GM12801 (cell line): ENCODE results near the gene KIFC3.

Source experiments
- TF ChIP-seq, protein P1 (sequence below): IDR thresholded peaks from one replicate; pipeline ENCODE4 v1.5.1; 2011; ENCODE audit warnings: control low read depth; ENCODE audit not compliant: insufficient read length; ENCODE audit errors: extremely low read depth

KIFC3 gene

DNA sequence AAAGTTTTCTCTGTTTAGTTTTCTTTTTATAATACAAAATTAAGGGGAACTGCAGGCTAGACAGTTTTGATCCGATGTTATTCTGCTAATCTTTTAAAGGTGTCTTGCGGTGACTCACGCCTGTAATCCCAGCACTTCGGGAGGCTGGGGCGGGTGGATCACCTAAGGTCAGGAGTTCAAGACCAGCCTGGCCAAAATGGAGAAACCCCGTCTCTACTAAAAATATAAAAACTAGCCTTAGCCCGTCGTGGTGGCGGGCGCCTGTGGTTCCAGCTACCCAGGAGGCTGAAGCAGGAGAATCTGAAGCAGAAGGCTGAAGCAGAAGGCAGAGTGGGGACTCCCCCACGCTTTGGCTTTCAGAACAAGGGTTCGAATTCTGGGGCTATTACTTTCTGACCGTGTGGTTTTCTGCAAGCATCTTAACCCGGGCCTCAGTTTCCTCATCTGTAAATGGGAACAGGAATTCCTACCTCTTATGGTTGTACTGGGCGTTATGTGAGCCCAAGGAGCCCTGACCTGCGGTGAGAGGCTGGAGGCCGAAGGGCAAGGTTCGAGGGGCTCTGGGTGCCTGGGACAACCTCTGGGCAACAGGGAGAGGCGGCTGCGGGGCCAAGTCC is 67.9 kb downstream of the KIFC3 start:
- TF ChIP-seq, protein P1, sequence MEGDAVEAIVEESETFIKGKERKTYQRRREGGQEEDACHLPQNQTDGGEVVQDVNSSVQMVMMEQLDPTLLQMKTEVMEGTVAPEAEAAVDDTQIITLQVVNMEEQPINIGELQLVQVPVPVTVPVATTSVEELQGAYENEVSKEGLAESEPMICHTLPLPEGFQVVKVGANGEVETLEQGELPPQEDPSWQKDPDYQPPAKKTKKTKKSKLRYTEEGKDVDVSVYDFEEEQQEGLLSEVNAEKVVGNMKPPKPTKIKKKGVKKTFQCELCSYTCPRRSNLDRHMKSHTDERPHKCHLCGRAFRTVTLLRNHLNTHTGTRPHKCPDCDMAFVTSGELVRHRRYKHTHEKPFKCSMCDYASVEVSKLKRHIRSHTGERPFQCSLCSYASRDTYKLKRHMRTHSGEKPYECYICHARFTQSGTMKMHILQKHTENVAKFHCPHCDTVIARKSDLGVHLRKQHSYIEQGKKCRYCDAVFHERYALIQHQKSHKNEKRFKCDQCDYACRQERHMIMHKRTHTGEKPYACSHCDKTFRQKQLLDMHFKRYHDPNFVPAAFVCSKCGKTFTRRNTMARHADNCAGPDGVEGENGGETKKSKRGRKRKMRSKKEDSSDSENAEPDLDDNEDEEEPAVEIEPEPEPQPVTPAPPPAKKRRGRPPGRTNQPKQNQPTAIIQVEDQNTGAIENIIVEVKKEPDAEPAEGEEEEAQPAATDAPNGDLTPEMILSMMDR: no peak

DNA sequence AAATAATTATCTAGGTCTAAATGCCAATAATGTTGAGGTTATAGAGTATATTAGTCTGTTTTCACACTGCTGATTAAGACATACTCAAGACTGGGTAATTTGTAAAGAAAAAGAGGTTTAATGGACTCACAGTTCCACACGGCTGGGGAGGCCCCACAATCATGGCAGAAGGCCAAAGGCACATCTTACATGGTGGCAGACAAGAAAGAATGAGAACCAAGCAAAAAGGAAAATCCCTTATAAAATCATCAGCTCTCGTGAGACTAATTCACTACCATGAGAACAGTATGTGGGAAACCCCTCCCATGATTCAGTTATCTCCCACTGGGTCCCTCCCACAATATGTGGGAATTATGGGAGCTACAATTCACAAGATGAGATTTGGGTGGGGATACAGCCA is 69.6 kb downstream of the KIFC3 start:
- TF ChIP-seq, protein P1: no peak

- TF ChIP-seq, protein P1: no peak
These were observed 70.3 kb downstream of the KIFC3 start for GRCh38 chr16:57732037-57732436.

- TF ChIP-seq, protein P1: no peak
These were observed 71.2 kb downstream of the KIFC3 start for GRCh38 chr16:57730771-57731730.

- TF ChIP-seq, protein P1: no peak
These were observed 73.2 kb downstream of the KIFC3 start for GRCh38 chr16:57729182-57729484.

DNA sequence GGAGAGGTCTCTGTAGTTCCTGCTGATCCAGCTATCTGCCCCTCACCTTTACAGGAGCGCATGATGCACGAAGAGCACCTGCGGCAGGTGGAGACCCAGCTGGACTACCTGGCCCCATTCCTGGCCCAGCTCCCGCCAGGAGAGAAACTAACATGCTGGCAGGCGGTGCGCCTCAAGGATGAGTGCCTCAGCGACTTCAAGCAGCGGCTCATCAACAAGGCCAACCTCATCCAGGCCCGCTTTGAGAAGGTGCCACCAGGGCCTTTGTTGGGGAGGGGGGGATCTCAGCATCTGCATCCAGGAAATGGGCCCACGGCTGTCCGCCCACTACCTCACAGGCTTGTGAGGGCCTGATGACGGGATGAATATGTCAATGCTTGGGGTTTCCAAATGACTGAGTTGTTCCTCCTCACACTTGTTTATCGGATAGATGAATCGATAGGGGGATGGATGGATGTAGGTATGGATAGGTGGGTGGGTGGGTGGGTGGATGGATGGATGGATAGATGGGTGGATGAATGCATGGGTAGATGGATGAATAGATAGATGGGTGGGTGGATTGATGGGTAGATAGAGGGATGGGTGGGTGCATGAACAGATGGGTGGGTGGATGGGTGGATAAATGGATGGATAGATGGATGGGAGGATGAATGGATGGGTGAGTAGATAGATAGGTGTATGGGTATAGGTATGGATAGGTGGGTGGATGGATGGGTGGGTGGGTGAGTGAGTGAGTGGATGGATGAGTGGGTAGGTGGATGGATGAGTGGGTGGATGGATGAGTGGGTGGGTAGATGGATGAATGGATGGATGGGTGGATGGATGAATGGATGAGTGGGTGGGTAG is 73.7 kb downstream of the KIFC3 start:
- TF ChIP-seq, protein P1: no peak

GRCh38 chr16:57727610-57728009 is 74.7 kb downstream of the KIFC3 start:
- TF ChIP-seq, protein P1: no peak
